KMS-11 (cell line): ENCODE results near the gene CIROP.

Source experiments
- H2AFZ ChIP-seq: fragments of 200-600 bp; sonication (generic); 2 replicates; pipeline ENCODE4 v1.6.1; 2016; ENCODE audit warnings: antibody characterized with exemption, mixed run types, low read depth
- H3K27ac ChIP-seq: fragments of 200-600 bp; sonication (generic); 2 replicates; pipeline ENCODE4 v1.6.1; 2016; ENCODE audit warnings: mild to moderate bottlenecking, mixed run types
- H3K27me3 ChIP-seq: fragments of 200-600 bp; sonication (generic); 2 replicates; pipeline ENCODE4 v1.6.1; 2017; ENCODE audit warnings: mild to moderate bottlenecking, low read depth, mixed run types, moderate library complexity; ENCODE audit not compliant: insufficient read depth
- H3K36me3 ChIP-seq: fragments of 200-600 bp; sonication (generic); 2 replicates; pipeline ENCODE4 v1.6.1; 2017; ENCODE audit warnings: mild to moderate bottlenecking, mixed run types; ENCODE audit not compliant: insufficient read depth
- H3K4me1 ChIP-seq: fragments of 200-600 bp; sonication (generic); 2 replicates; pipeline ENCODE4 v1.6.1; 2016; ENCODE audit warnings: mild to moderate bottlenecking, low read depth, mixed run types; ENCODE audit not compliant: poor library complexity, severe bottlenecking
- H3K4me2 ChIP-seq: fragments of 200-600 bp; sonication (generic); 2 replicates; pipeline ENCODE4 v1.7.0; 2016; ENCODE audit warnings: mild to moderate bottlenecking, mixed run types
- H3K4me3 ChIP-seq: fragments of 200-600 bp; sonication (generic); IDR thresholded peaks from 2 replicates; pipeline ENCODE4 v1.6.1; 2017; ENCODE audit warnings: low read depth, low read length, mixed read lengths; ENCODE audit not compliant: insufficient read depth
- H3K79me2 ChIP-seq: fragments of 200-600 bp; sonication (generic); 2 replicates; pipeline ENCODE4 v1.6.1; 2016; ENCODE audit warnings: low read depth, mixed run types; ENCODE audit not compliant: insufficient read depth
- H3K9ac ChIP-seq: fragments of 200-600 bp; sonication (generic); 2 replicates; pipeline ENCODE4 v1.6.1; 2016; ENCODE audit warnings: mild to moderate bottlenecking, mixed run types
- H4K20me1 ChIP-seq: fragments of 200-600 bp; sonication (generic); 2 replicates; pipeline ENCODE4 v1.6.1; 2016; ENCODE audit warnings: mild to moderate bottlenecking, mixed run types; ENCODE audit not compliant: insufficient read depth
- TF ChIP-seq, protein P1 (sequence below): fragments of 200-600 bp; sonication (generic); conservative IDR thresholded peaks from 2 replicates; pipeline ENCODE4 v1.6.1; 2017; ENCODE audit warnings: low read depth, mild to moderate bottlenecking, antibody characterized with exemption, low read length, moderate library complexity, mixed read lengths

The CIROP gene

DNA sequence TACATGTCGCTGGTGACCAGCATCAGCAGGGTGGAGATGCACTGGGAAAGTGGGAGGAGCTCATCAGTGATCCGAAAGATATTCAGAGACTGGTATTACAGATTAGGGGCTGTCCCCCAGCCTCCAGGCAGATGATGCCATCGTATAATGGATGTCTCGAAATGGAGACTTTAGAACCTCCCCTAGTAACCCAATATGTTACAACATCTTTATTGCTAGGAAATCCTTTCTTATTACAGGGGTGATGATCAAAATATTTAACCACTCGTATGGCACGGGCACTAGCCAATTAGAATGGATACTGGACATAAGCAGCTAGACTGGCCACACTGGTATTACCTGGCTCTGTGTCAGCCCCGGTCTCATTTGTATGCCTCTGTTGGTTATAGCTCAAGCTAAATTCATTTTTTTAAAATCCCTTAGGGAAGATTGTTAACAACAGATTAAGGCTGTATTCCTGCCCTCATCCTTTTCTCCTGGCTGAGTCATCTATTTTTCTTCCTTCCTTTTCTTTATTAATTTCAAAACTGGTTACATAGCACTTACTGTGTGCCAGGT, 25.0 kb upstream of the CIROP start:
- TF ChIP-seq, protein P1, sequence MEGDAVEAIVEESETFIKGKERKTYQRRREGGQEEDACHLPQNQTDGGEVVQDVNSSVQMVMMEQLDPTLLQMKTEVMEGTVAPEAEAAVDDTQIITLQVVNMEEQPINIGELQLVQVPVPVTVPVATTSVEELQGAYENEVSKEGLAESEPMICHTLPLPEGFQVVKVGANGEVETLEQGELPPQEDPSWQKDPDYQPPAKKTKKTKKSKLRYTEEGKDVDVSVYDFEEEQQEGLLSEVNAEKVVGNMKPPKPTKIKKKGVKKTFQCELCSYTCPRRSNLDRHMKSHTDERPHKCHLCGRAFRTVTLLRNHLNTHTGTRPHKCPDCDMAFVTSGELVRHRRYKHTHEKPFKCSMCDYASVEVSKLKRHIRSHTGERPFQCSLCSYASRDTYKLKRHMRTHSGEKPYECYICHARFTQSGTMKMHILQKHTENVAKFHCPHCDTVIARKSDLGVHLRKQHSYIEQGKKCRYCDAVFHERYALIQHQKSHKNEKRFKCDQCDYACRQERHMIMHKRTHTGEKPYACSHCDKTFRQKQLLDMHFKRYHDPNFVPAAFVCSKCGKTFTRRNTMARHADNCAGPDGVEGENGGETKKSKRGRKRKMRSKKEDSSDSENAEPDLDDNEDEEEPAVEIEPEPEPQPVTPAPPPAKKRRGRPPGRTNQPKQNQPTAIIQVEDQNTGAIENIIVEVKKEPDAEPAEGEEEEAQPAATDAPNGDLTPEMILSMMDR = no peak

DNA sequence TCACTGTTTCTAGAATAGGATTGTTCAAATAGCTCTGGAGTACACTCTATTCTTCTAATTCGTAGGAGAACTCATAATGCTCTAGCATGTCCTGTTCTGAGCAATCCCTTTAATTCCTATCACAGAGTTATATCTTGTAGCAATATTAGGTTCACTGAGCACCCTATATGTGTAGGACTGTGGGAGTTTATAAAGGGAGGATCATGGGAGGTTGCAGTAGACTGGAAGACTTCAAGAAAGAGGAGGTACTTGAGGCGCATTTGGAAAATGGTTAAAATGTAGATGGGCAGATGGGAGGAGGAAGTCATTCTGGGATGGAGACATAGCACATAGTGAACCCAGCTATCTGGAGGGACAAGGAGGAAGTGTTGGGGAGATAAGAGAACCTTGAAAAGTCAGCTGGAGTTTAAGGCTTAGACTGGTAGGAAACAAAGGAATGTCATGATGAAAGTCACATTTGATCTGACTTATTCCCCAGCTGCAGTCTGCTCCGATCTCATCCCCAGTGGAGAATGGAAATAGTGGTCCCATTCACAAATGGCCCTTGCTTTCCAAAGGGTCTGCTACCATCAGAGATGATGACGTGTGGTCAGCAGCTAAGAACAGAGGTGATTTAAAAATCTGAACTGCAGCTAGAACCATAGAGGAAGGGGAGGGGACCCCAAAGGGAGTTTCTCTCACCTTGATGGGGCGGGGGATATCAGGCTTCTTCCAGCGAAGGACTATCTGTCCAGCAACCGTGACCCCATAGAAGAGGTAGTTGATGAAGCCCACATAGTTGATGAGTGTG, 24.4 kb upstream of the CIROP start:
- H3K4me1 ChIP-seq = no peaks in the 10 kb centered on the region
- no peak overlapping the region for H2AFZ ChIP-seq
- no peak overlapping the region for H3K27ac ChIP-seq
- H3K36me3 ChIP-seq = no peaks in the 10 kb centered on the region
- no peaks in the 10 kb centered on the region for H4K20me1 ChIP-seq
- TF ChIP-seq, protein P1 = no peak
- no peaks in the 10 kb centered on the region for H3K27me3 ChIP-seq
- no peaks in the 10 kb centered on the region for H3K79me2 ChIP-seq
- H3K9ac ChIP-seq = no peak overlapping the region
- H3K4me2 ChIP-seq = no peak overlapping the region
- H3K4me3 ChIP-seq = no peak overlapping the region

More for the DNA sequence above, 25.0 kb upstream of the CIROP start:
- H4K20me1 ChIP-seq = no peaks in the 10 kb centered on the region
- H3K4me3 ChIP-seq = no peak overlapping the region
- no peaks in the 10 kb centered on the region for H3K36me3 ChIP-seq
- no peak overlapping the region for H3K9ac ChIP-seq
- H3K27ac ChIP-seq = no peak overlapping the region
- no peaks in the 10 kb centered on the region for H3K79me2 ChIP-seq
- H3K27me3 ChIP-seq = no peaks in the 10 kb centered on the region
- H3K4me1 ChIP-seq = no peaks in the 10 kb centered on the region
- H2AFZ ChIP-seq = no peak overlapping the region
- no peak overlapping the region for H3K4me2 ChIP-seq

DNA sequence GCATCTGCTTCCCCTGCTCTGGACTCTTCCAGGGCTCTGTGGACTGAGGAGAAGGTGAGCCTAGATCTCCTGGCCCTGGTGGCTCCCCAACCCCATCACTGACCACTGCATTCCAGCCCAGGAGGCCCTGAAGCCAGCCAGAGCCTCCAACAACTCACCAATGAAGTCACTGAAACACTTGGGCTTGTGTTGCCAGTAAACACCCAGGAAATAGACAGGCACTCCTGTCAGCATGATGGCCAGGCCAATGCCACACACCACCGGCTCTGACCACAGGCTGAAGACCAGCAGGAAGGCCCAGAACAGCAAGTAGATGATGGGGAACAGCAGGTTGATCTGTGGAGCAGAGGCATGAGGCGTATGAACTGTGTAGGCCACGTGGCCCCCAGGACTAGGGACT, 23.1 kb upstream of the CIROP start:
- TF ChIP-seq, protein P1 = no peak
- Histone ChIP-seq H2AFZ (no peak overlapping the region), H4K20me1 (no peaks in the 10 kb centered on the region), H3K79me2 (no peaks in the 10 kb centered on the region), H3K9ac (no peak overlapping the region), H3K36me3 (no peaks in the 10 kb centered on the region), H3K27ac (no peak overlapping the region), H3K4me1 (no peaks in the 10 kb centered on the region), H3K4me3 (no peak overlapping the region), H3K4me2 (no peak overlapping the region), H3K27me3 (no peaks in the 10 kb centered on the region)

DNA sequence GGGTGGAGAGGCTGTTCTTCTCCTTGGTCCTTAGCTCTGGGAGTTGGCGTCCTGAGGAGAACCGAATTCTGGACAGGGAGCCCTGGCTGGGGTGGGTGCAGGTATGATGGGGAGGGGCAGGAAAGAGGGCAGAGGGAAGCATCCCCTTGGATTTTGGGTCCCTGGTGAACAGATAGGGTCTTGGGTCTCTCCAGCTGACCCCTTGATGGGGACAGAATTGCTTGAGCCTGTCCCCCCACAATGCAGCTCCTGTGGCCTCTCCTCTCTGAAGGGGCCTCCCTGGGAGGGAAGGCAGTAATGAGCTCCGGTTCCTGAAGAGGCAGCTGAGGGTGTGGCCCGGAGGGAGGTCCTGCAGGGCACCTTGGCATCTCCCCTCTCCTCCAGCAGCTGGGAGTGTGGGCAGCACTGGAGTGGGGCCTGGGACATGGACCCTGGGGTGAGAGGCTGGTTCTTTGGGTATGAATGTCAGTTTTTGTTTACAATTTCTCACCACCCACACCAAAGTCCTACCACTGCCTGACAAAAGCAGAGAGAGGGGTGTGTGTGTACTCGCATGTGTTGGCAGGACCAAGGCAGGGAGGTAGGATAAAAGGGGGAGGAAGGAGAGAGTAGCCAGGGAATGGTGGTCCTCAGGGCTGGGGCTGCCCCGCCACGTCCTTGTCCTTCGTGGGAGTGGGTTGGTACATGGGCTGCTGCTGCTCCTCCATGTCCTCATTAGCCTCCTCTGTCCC, 21.9 kb upstream of the CIROP start:
- H3K27me3 ChIP-seq = no peaks in the 10 kb centered on the region

More for the DNA sequence above, 21.9 kb upstream of the CIROP start:
- TF ChIP-seq, protein P1 = no peak
- Histone ChIP-seq H3K4me3 (no peak overlapping the region), H3K27ac (no peak overlapping the region), H2AFZ (no peak overlapping the region), H3K4me1 (peaks cover 2% of the 10 kb centered on the region), H3K9ac (no peak overlapping the region), H4K20me1 (no peaks in the 10 kb centered on the region), H3K4me2 (no peak overlapping the region), H3K79me2 (no peaks in the 10 kb centered on the region), H3K36me3 (no peaks in the 10 kb centered on the region)
